Spleen (tissue), 11 donors: Measurements from ENCODE around the gene CCDC89. TPM values are rescaled to one million over a fixed set of nuclear protein-coding genes. Genes with fewer than 3 reads are reported as not detected.

Source experiments
- DNase-seq: peaks from one replicate; pipeline ENCODE4 v3.0.0-alpha.2; 2020
- H3K27ac ChIP-seq, 8 donors: fragments of 200-600 bp; sonication (generic) in 7 of 8; 1 replicate in 4 of 8; 2 replicates in 4 of 8; pipeline versions ENCODE4 v1.5.0 to v1.8.0; 2016 to 2021; ENCODE audit warnings: inconsistent platforms in 4 of 8, mild to moderate bottlenecking in 4 of 8, moderate library complexity in 1 of 8
- H3K27me3 ChIP-seq, 7 donors: fragments of 200-600 bp; sonication (generic) in 6 of 7; replicated peaks in 1 of 7; 1 replicate in 4 of 7; 2 replicates in 3 of 7; pipeline versions ENCODE4 v1.5.0 to v1.8.0; 2016 to 2021; ENCODE audit warnings: inconsistent platforms in 3 of 7, mild to moderate bottlenecking in 1 of 7
- H3K36me3 ChIP-seq, 6 donors: fragments of 200-600 bp; sonication (generic) in 5 of 6; 1 replicate in 4 of 6; 2 replicates in 2 of 6; pipeline versions ENCODE4 v1.5.0 to v1.8.0; 2016 to 2021; ENCODE audit warnings: inconsistent platforms in 2 of 6
- H3K4me1 ChIP-seq, 6 donors: fragments of 200-600 bp; sonication (generic) in 5 of 6; 1 replicate in 3 of 6; 2 replicates in 3 of 6; pipeline versions ENCODE4 v1.5.0 to v1.8.0; 2016 to 2021; ENCODE audit warnings: inconsistent platforms in 3 of 6
- H3K4me3 ChIP-seq, 8 donors: fragments of 200-600 bp; sonication (generic) in 7 of 8; 1 replicate in 4 of 8; 2 replicates in 4 of 8; pipeline versions ENCODE4 v1.5.0 to v1.8.0; 2016 to 2021; ENCODE audit warnings: inconsistent platforms in 4 of 8, mild to moderate bottlenecking in 4 of 8, moderate library complexity in 2 of 8
- H3K9me3 ChIP-seq, 8 donors: fragments of 200-600 bp; sonication (generic) in 7 of 8; 1 replicate in 4 of 8; 2 replicates in 4 of 8; pipeline versions ENCODE4 v1.5.0 to v1.8.0; 2016 to 2021; ENCODE audit warnings: inconsistent platforms in 4 of 8
- POLR2A ChIP-seq, 3 donors: fragments of 450-650 bp; IDR thresholded peaks; one replicate each; pipeline ENCODE4 v1.5.1; 2017; ENCODE audit warnings: antibody characterized with exemption in 3 of 3, mild to moderate bottlenecking in 1 of 3
- POLR2AphosphoS5 ChIP-seq, 3 donors: sonication (generic); formaldehyde crosslinking; IDR thresholded peaks; one replicate each; pipeline ENCODE4 v1.5.1; 2017; ENCODE audit warnings: antibody characterized with exemption in 3 of 3
- WGBS, 5 donors: extraction: QIAGEN DNeasy Blood & Tissue Kit in 3 of 5; methylation state at CpG; one replicate each; pipeline versions ENCODE4 v1.1.5 to v1.1.7; 2013 to 2018; 5-methylcytosine and 5-hydroxymethylcytosine counted together
- intact Hi-C: fragments of 100-400 bp; cut with DNase I; formaldehyde crosslinking; loops from one replicate; pipeline ENCODE4 v1.15.0; 2023; ENCODE audit warnings: low total_unique reads
- polyA plus RNA-seq, 3 donors: library from polyadenylated mRNA; stranded (reverse); fragments of 200-250 nt; gene quantifications; one replicate each; pipeline ENCODE4 v1.2.1, GENCODE V29; 2013
- total RNA-seq, 7 donors: library from RNA; depleted of rRNA in 3 of 7; stranded (reverse); fragments of >200 nt in 3 of 7; fragmentation: NEBNext Ultra II Directional in 4 of 7; extraction: Animal tissue kit (Norgen Biotek cat#: 25700) in 4 of 7; gene quantifications; one replicate each; pipeline versions ENCODE4 v1.1.0 to v1.2.1, GENCODE V29; 2016 to 2021
- TF ChIP-seq, protein P1 (sequence below), 11 experiments: fragments of 200-600 bp in 7 of 11; fragments of 450-650 bp in 4 of 11; sonication (generic) in 4 of 11; IDR thresholded peaks in 8 of 11; conservative IDR thresholded peaks in 3 of 11; 1 replicate in 7 of 11; 2 replicates in 4 of 11; pipeline versions ENCODE4 v1.4.0 to v1.8.0; 2016 to 2021; ENCODE audit warnings: antibody characterized with exemption in 11 of 11, inconsistent platforms in 4 of 11, mild to moderate bottlenecking in 1 of 11
- donor health status: healthy with polysubstance abuse.
- donor health status: DM: no; HTN: no; CAD: no; lungs with moderate emphysema.
- donor health status: DM: no; HTN: no; CAD: no.
- donor health status: Bipolar disorder and iron deficiency.
- donor health status: healthy.
- donor health status: DM: no; HTN: no; CAD: no.
- donor health status: DM: yes; HTN: yes; CAD: no.

Gene CCDC89
- total and polyA plus RNA-seq, 10 donors: 0.11 to 4.3 (median 0.89) TPM

GRCh38 chr11:85698195-85698594, 12.2 kb upstream of the CCDC89 start:
- Histone ChIP-seq H3K4me1 (peaks cover 0 to 20% (median 14%) of the 10 kb centered on the region in 6 donors), H3K27ac (no peak overlapping the region), H3K27me3 (no peaks in the 10 kb centered on the region), H3K9me3 (no peaks in the 10 kb centered on the region), H3K36me3 (peaks cover 0 to 6% (median 0%) of the 10 kb centered on the region in 6 donors), H3K4me3 (no peak overlapping the region)
- DNase-seq: no peak
- intact Hi-C loops: no loop called here
- WGBS, 5 donors: 82 to 94% (median 88%) methylated on average over 1 of the region's 1 CpG
- TF ChIP-seq POLR2A (IDR thresholded peaks at IDR 0.05) (no peak), POLR2AphosphoS5 (IDR thresholded peaks at IDR 0.05) (no peak)
- TF ChIP-seq, protein P1, sequence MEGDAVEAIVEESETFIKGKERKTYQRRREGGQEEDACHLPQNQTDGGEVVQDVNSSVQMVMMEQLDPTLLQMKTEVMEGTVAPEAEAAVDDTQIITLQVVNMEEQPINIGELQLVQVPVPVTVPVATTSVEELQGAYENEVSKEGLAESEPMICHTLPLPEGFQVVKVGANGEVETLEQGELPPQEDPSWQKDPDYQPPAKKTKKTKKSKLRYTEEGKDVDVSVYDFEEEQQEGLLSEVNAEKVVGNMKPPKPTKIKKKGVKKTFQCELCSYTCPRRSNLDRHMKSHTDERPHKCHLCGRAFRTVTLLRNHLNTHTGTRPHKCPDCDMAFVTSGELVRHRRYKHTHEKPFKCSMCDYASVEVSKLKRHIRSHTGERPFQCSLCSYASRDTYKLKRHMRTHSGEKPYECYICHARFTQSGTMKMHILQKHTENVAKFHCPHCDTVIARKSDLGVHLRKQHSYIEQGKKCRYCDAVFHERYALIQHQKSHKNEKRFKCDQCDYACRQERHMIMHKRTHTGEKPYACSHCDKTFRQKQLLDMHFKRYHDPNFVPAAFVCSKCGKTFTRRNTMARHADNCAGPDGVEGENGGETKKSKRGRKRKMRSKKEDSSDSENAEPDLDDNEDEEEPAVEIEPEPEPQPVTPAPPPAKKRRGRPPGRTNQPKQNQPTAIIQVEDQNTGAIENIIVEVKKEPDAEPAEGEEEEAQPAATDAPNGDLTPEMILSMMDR (IDR thresholded peaks at IDR 0.05 in 8 of 11, conservative IDR thresholded peaks at IDR 0.05 in 3 of 11): no peak

GRCh38 chr11:85697747-85698146, 11.8 kb upstream of the CCDC89 start:
- Histone ChIP-seq H3K36me3 (peaks cover 0 to 6% (median 0%) of the 10 kb centered on the region in 6 donors), H3K4me1 (peaks cover 0 to 20% (median 14%) of the 10 kb centered on the region in 6 donors), H3K4me3 (no peak overlapping the region), H3K27me3 (no peaks in the 10 kb centered on the region), H3K9me3 (no peaks in the 10 kb centered on the region), H3K27ac (no peak overlapping the region)
- WGBS, 5 donors: 84 to 92% (median 89%) methylated on average over 2 of the region's 2 CpGs
- no peak for TF ChIP-seq POLR2A (IDR thresholded peaks at IDR 0.05)
- TF ChIP-seq, protein P1 (IDR thresholded peaks at IDR 0.05 in 8 of 11, conservative IDR thresholded peaks at IDR 0.05 in 3 of 11): no peak
- TF ChIP-seq POLR2AphosphoS5 (IDR thresholded peaks at IDR 0.05): no peak
- no peak for DNase-seq
- intact Hi-C loops: no loop called here

DNA sequence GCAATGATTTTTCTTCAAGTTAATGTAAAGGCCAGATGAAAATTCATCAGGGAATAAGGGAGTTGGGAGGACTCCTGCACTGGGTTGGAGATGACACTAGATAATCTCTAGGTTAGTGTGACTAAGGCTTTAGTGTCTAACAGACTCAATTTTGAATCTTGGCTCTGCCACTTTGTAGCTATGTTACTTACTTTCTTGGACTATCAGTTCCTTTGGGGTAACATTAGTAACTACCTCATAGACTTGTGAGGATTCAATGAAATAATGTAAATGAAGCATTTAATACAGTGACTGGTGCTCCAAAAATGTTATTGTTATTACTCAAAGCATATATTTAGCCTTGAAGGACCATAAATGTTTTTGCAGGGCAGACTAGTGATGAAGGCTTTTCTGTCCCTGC, 9.6 kb upstream of the CCDC89 start:
- intact Hi-C loops: no loop called here
- Histone ChIP-seq H3K9me3 (no peaks in the 10 kb centered on the region), H3K4me3 (no peak overlapping the region), H3K36me3 (peaks cover 0 to 6% (median 0%) of the 10 kb centered on the region in 6 donors), H3K27me3 (no peaks in the 10 kb centered on the region), H3K4me1 (peaks cover 0 to 18% (median 13%) of the 10 kb centered on the region in 6 donors), H3K27ac (no peak overlapping the region)
- no peak for DNase-seq
- TF ChIP-seq POLR2AphosphoS5 (IDR thresholded peaks at IDR 0.05): no peak
- TF ChIP-seq, protein P1 (IDR thresholded peaks at IDR 0.05 in 8 of 11, conservative IDR thresholded peaks at IDR 0.05 in 3 of 11): no peak
- no peak for TF ChIP-seq POLR2A (IDR thresholded peaks at IDR 0.05)

GRCh38 chr11:85694385-85694980, 8.5 kb upstream of the CCDC89 start:
- Histone ChIP-seq H3K9me3 (no peaks in the 10 kb centered on the region), H3K27me3 (no peaks in the 10 kb centered on the region), H3K27ac (no peak overlapping the region), H3K36me3 (peaks cover 0 to 6% (median 0%) of the 10 kb centered on the region in 6 donors), H3K4me1 (peaks cover 0 to 8% (median 3%) of the 10 kb centered on the region in 6 donors), H3K4me3 (no peak overlapping the region)
- 93 to 100% (median 97%) methylated on average over 1 of the region's 1 CpG for WGBS, 5 donors
- DNase-seq: no peak
- intact Hi-C loops: no loop called here
- TF ChIP-seq, protein P1 (IDR thresholded peaks at IDR 0.05 in 8 of 11, conservative IDR thresholded peaks at IDR 0.05 in 3 of 11): peak in 7 of 11 experiments; percentile 16 to 52 (median 27)
- TF ChIP-seq POLR2A (IDR thresholded peaks at IDR 0.05): no peak
